GM19193 (cell line): ENCODE results near the gene SEMA4D.

ENCODE experiments used
- POLR2A ChIP-seq: IDR thresholded peaks from 4 replicates; pipeline ENCODE4 v1.6.1; 2011; ENCODE audit not compliant: insufficient read depth, insufficient read length; ENCODE audit errors: extremely low read depth

Gene SEMA4D

DNA sequence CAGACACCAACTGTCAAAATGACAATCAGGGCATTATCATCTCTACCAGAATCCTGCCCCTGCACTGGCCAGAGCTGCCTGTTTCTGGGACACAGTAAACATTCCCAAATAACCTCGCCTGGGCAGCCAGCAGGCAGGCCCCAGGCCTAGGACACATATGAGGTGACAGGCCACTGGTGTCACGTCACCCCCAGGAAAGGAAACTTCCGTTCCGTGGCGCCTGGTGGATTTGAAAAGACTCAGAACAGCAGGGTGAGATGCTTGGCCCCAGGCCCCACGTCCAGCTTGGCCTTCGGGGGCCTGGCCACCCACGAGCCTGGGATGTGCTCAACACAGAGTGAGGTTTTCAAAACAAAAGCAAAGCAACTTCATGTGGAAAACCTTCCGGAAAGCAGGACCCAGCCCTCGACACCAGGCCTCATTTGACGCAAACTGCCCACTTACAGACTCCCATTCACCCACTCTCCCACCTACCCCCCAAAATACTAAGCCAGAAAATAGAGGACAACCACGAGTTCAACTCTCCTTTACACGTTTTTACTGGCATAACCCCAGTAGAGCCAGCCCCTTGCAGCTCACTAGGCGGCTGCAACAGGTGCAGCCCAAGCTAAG lies 1.2 kb downstream of the SEMA4D start:
- no peak for TF ChIP-seq POLR2A

DNA sequence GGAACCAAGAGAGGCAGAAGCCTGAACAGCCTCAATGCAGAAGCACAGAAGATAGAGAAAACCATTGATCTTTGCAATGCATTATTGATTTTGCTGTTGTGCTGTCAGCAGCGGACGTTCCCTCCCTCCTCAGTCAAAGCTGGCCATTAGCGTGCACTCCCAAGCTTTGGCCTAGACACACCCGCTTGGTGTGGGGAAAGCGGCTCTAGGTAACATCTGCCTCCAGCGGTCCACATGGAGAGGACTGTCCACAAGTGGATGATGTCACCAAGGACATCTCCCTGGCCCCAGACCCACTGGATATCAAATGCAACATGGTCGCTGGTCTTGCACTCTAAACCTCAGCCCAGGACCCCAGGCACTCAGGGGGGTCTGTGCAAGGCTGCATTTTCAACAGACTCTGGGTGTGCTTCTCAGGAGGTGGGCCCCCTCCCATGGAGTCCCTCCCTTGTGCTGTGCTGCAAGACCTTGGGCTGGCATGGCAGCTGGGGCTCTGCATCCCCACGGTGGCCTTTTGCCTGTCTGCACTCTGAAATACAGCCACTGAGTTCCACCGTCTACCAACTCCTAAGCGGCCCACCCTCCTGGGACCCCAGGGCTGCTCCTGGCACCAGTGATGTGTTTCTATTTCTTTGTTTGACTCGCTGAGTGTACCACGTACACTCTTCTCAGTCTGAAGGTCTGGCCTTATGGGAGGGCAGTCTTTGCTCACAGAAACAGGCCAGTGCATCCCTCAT lies 1.9 kb downstream of the SEMA4D start:
- TF ChIP-seq POLR2A = no peak

DNA sequence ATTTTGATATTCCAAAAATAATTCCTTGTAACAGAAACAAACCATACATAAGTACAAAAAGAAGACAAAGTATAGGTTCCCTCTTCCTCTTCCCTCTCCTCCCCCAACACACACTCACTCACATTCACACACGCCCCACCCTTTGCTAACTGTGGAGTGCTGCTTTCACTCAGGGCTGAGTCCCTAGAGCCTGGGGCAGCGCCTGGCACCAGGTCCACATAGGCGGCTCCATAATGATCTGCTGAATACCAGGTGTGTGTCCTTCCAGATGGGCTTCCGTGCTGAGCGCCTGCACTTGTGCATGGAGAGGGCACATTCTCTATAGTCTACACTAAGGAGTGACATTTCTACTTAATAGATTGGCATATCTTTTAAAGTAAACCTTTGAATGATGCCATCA lies 3.7 kb downstream of the SEMA4D start:
- TF ChIP-seq POLR2A = no peak

DNA sequence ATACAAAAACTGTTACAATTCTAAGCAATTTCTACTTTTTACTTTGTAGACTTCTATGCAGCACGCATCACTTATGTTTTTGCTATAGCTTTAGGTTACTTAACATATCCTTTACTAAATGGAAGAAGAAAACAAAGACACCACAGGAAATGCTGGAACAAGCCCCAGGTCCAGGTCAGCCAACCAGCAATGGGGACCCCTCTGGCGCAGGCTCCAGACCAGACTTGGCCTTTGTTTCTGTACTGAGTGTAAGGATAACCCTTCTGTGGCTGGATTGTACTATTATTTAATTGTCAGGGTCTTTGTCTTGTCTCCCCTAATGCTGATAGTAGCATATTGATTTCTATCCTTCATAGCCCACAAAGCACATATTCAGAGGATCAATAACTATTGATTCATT lies 4.2 kb downstream of the SEMA4D start:
- TF ChIP-seq POLR2A = no peak

GRCh38 chr9:89493181-89493580 lies 4.7 kb downstream of the SEMA4D start:
- no peak for TF ChIP-seq POLR2A

GRCh38 chr9:89492586-89492985 lies 5.3 kb downstream of the SEMA4D start:
- TF ChIP-seq POLR2A = no peak

GRCh38 chr9:89491694-89492093 lies 6.2 kb downstream of the SEMA4D start:
- TF ChIP-seq POLR2A = no peak

DNA sequence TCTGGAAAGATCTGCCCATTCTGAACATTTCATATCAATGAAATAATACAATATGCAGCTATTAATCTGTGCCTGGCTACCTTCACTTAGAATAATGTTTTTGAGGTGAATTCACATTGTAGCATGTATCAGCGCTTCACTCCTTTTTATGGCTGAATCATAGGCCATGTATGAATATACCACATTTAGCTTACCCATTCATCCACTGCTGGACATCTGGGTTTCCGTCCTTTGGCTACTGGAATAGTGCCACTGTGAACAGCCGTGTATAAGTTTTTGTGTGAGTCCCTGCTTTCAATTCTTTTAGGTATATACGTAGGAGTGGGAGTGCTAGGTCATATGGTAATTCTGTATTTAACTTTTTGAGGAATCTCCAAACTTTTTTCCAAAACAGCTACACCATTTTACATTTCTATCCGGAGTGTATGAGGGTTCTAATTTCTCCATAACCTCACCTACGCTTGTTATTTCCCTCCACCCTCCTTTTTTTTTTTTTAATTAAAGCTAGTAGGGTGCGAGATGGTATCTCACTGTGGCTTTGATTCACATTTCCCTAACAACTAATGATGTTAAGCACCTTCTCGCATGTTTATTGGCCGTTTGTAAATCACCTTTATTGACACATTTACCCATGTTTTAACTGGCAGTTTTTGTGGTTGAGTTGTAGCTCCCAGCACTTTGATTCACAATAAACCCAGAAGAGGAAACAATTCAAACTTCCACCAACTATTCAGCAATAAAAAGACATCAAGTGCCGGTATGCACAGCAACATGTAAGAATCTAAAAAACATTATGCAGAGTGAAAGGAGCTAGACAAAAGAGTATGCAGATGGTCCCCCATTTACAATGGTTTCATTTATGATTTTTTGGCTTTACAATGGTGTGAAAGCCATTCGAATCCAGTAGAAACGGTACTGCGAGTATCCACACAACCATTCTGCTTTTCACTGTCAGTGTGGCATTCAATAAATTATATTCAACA lies 8.1 kb downstream of the SEMA4D start:
- no peak for TF ChIP-seq POLR2A

DNA sequence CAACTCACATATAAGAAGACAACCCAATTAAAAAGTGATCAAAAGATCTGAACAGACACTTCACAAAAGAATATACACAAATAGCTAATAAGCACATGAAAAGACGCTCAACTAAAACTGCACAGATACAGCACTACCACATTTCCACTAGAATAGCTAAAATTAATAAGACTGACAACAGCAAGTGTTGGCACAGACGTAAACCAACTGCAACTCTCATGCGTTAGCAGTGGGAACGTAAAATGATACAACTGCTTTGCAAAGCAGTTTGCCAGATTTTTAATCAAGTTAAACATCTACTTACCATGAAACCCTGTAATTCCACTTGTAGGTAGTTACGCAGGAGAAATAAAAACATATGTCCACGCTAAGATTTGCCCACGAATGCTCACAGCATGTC lies 9.0 kb downstream of the SEMA4D start:
- TF ChIP-seq POLR2A = no peak

DNA sequence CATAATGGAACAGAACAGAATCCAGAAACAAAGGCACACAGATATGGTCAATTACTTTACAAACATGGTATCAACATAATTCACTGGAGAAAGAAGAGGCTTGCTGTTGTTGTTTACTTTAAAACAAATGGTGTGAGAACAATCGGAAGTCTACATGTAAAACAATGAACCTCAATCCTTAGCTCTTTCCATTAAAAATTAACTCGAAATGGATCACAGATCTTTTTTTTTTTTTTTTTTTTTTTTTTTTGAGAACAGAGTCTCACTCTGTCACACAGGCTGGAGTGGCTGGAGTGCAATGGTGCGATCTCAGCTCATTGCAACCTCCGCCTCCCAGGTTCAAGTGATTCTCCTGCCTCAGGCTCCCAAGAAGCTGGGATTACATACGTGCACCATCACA lies 9.8 kb downstream of the SEMA4D start:
- no peak for TF ChIP-seq POLR2A

- no peak for TF ChIP-seq POLR2A
These were observed 11.2 kb downstream of the SEMA4D start for GRCh38 chr9:89486681-89487080.

DNA sequence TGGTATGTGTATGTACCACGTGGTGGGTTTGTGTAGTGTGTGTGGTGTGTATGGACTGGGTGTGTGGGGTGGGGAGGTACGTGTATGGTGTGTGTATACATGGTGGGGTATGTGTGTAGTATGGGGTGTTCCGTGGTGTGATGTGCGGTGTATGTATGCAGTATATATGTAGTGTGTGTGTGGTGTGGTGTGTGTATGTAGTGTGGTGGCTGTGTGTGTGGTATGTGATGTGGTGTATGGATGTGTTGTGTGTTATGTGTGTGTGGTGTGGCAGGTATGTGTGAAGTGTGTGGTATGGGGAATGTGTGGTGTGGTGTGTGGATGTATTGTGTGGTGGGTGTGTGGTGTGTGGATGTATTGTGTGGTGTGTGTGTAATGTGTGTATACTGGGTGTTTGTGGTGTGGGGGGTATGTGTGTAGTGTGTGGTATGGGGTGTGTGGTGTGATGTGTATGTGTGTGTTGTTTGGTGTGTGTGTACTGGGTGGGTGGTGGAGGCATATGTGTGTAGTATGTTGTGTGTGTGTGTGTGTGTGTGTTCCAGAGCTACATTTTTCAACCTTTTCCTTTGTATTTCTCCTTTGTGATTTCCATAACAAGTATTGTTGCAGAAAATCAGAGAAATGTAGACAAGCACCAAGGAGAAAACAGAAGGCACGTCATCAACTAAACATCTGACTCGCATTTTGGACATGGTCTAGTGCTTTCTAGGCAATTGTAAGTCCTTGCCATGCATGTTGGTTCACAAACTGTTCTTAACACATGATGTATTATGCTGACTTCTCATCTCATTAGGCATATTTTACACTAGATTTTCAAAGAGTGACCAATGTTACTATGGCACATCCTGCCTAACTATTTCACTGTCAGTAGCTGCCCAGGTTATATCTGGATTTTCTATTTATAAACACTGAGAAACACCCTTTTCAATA lies 13.2 kb downstream of the SEMA4D start:
- TF ChIP-seq POLR2A = no peak

DNA sequence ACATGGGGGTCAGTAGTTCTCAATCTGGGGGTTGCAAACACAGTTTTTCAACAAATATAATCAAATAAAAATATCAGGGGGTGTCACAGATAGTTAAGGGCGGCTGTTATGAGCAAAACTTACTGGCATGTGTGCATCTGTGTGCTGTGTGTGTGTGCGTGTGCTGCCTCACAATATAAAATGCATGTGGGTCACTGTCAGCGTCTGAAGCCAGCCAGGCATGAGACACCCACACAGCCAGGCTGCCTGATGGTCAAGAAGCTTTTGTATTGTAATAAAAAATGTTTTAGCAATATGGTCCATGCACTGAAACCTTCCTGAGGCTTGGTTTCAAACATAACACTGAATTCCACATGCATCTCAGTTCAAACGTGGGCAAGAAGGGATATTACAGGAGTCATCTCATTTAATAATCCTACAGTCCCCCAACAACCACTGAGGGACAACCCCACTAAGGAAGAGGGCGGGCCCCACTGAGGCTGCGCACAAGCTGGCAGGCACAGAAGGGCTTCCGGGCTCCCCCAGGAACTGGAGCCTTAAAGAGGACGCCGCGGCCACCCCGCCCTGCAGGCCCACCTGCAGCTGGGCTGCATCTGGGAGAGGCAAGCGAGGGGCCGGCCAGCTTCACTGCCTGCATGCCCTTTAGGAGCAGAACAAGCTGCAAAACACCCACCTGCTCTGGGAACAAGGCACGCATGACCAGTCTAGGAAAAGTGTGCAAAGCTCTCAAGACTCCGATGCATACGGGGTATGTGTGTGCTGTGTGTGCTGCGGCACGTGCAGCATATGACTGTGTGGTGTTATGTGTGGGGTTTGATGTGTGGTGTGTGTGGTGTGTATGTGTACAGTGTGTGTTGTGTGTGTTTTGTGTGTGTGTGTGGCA lies 14.1 kb downstream of the SEMA4D start:
- no peak for TF ChIP-seq POLR2A

- no peak for TF ChIP-seq POLR2A
These were observed 15.0 kb downstream of the SEMA4D start for GRCh38 chr9:89482901-89483361.
